Measurements from ENCODE around the gene G2E3. TPM values are rescaled to one million over a fixed set of nuclear protein-coding genes. Genes with fewer than 3 reads are reported as not detected.
"Not testable (repeated sequence)": the region's sequence is repeated elsewhere in the genome, so short reads cannot be mapped to it uniquely, and the experiment has no call there.

Gene G2E3
- total RNA-seq, 1 donor from 2014 or later, result 5.2 TPM

- ATAC-seq (ENCODE audit: poor library complexity); intact Hi-C loops (cut with DNase I); DNase-seq: not testable (repeated sequence)
Observed at GRCh38 chr14:30629432-30629831, 70.5 kb downstream of the G2E3 start.

GRCh38 chr14:30630248-30630647 is 71.3 kb downstream of the G2E3 start:
- DNase-seq, result no peak
- intact Hi-C loops (cut with DNase I), result no loop called here

GRCh38 chr14:30632730-30633129 is 73.8 kb downstream of the G2E3 start:
- intact Hi-C loops (cut with DNase I), result no loop called here
- DNase-seq (no peak), ATAC-seq (ENCODE audit: poor library complexity) (no peak)

More at GRCh38 chr14:30630248-30630647, 71.3 kb downstream of the G2E3 start:
- no peak for ATAC-seq (ENCODE audit: poor library complexity)

GRCh38 chr14:30638926-30639325 is 80.0 kb downstream of the G2E3 start:
- no peak for ATAC-seq (ENCODE audit: poor library complexity)
- no peak for DNase-seq
- intact Hi-C loops (cut with DNase I), result no loop called here

GRCh38 chr14:30641207-30641606 is 82.2 kb downstream of the G2E3 start:
- no peak for DNase-seq
- intact Hi-C loops (cut with DNase I), result no loop called here
- ATAC-seq (ENCODE audit: poor library complexity), result no peak

- ATAC-seq (ENCODE audit: poor library complexity); intact Hi-C loops (cut with DNase I); DNase-seq: not testable (repeated sequence)
Observed at GRCh38 chr14:30644462-30644861, 85.5 kb downstream of the G2E3 start.

- DNase-seq, result no peak
- intact Hi-C loops (cut with DNase I), result no loop called here
- ATAC-seq (ENCODE audit: poor library complexity), result no peak
Observed at GRCh38 chr14:30645600-30645999, 86.6 kb downstream of the G2E3 start.

GRCh38 chr14:30648471-30648870 is 89.5 kb downstream of the G2E3 start:
- DNase-seq (no peak), ATAC-seq (ENCODE audit: poor library complexity) (no peak)
- intact Hi-C loops (cut with DNase I), result no loop called here

GRCh38 chr14:30651937-30652336 is 93.0 kb downstream of the G2E3 start:
- intact Hi-C loops (cut with DNase I), result no loop called here
- no peak for DNase-seq
- ATAC-seq (ENCODE audit: poor library complexity), result no peak

GRCh38 chr14:30655124-30655523 is 96.2 kb downstream of the G2E3 start:
- intact Hi-C loops (cut with DNase I), result no loop called here
- ATAC-seq (ENCODE audit: poor library complexity), result no peak
- DNase-seq, result no peak

- intact Hi-C loops (cut with DNase I), result no loop called here
- no peak for ATAC-seq (ENCODE audit: poor library complexity)
- no peak for DNase-seq
Observed at GRCh38 chr14:30655658-30656057, 96.7 kb downstream of the G2E3 start.

GRCh38 chr14:30656190-30656632 is 97.3 kb downstream of the G2E3 start:
- peak; percentile 62 for ATAC-seq (ENCODE audit: poor library complexity)
- intact Hi-C loops (cut with DNase I), result no loop called here
- DNase-seq, result no peak

- intact Hi-C loops (cut with DNase I), result no loop called here
- no peak for DNase-seq
- peak; percentile 36 for ATAC-seq (ENCODE audit: poor library complexity)
Observed at GRCh38 chr14:30657050-30657449, 98.1 kb downstream of the G2E3 start.

- intact Hi-C loops (cut with DNase I), result no loop called here
- ATAC-seq (ENCODE audit: poor library complexity), result no peak
Observed at GRCh38 chr14:30657606-30658163, 98.7 kb downstream of the G2E3 start.

GRCh38 chr14:30658645-30659044 is 99.7 kb downstream of the G2E3 start:
- intact Hi-C loops (cut with DNase I), result no loop called here
- no peak for DNase-seq
- ATAC-seq (ENCODE audit: poor library complexity), result no peak

More at GRCh38 chr14:30657606-30658163, 98.7 kb downstream of the G2E3 start:
- DNase-seq, result no peak

- DNase-seq (no peak), ATAC-seq (ENCODE audit: poor library complexity) (peak; percentile 66)
- intact Hi-C loops (cut with DNase I), result no loop called here
Observed at GRCh38 chr14:30669594-30669993, 110.6 kb downstream of the G2E3 start.

Other genes with a start within 250 kb of the G2E3 start
- 35.5 TPM for gene SCFD1, start 63.2 kb downstream of the G2E3 start, total RNA-seq